Nephron progenitor cell (in vitro differentiated cells): ENCODE measurements around the gene RAD51B.
A peak's percentile ranks its signal among the peaks of the same experiment; 100 is the strongest.

Experiments used
- DNase-seq: peaks from one replicate; pipeline ENCODE4 v3.0.0; 2021
- H3K27ac Mint-ChIP-seq: 2 replicates; pipeline ENCODE4 v1.8.0; 2021; ENCODE audit warnings: mild to moderate bottlenecking, moderate library complexity, mixed read lengths
- H3K27me3 Mint-ChIP-seq: 2 replicates; pipeline ENCODE4 v1.8.0; 2021; ENCODE audit warnings: mild to moderate bottlenecking, low read depth, mixed read lengths; ENCODE audit not compliant: poor library complexity
- H3K36me3 Mint-ChIP-seq: 2 replicates; pipeline ENCODE4 v1.8.0; 2021; ENCODE audit warnings: low read depth, mixed read lengths
- H3K4me1 Mint-ChIP-seq: 2 replicates; pipeline ENCODE4 v1.8.0; 2021; ENCODE audit warnings: mixed read lengths
- H3K4me3 Mint-ChIP-seq: 2 replicates; pipeline ENCODE4 v1.8.0; 2021; ENCODE audit warnings: mild to moderate bottlenecking, moderate library complexity, mixed read lengths
- H3K9me3 Mint-ChIP-seq: 2 replicates; pipeline ENCODE4 v1.8.0; 2021; ENCODE audit warnings: mild to moderate bottlenecking, moderate library complexity, mixed read lengths
- CTCF ChIP-seq: fragments of 200-600 bp; sonication (generic); IDR thresholded peaks from 2 replicates; pipeline ENCODE4 v1.5.0; 2021; ENCODE audit warnings: antibody characterized with exemption

Gene RAD51B

GRCh38 chr14:68587931-68588330 is 768.4 kb downstream of the RAD51B start:
- H3K27ac Mint-ChIP-seq = peak overlapping the region; percentile 99
- no peak for DNase-seq
- H3K4me3 Mint-ChIP-seq = no peak overlapping the region
- no peaks in the 10 kb centered on the region for H3K36me3 Mint-ChIP-seq
- no peaks in the 10 kb centered on the region for H3K9me3 Mint-ChIP-seq
- TF ChIP-seq CTCF = no peak
- H3K27me3 Mint-ChIP-seq = no peaks in the 10 kb centered on the region
- peaks cover 90% of the 10 kb centered on the region for H3K4me1 Mint-ChIP-seq

GRCh38 chr14:68589447-68590200 is 770.0 kb downstream of the RAD51B start:
- Mint-ChIP-seq H3K36me3 (no peaks in the 10 kb centered on the region), H3K4me1 (peaks cover 96% of the 10 kb centered on the region), H3K27ac (peak overlapping the region; percentile 99), H3K27me3 (no peaks in the 10 kb centered on the region), H3K4me3 (peak overlapping the region; percentile 25), H3K9me3 (no peaks in the 10 kb centered on the region)
- TF ChIP-seq CTCF = no peak
- peak; percentile 57 for DNase-seq

GRCh38 chr14:68590201-68590522 is 770.6 kb downstream of the RAD51B start:
- peaks cover 96% of the 10 kb centered on the region for H3K4me1 Mint-ChIP-seq
- peak overlapping the region; percentile 99 for H3K27ac Mint-ChIP-seq
- no peak for TF ChIP-seq CTCF

GRCh38 chr14:68591786-68592185 is 772.2 kb downstream of the RAD51B start:
- peak overlapping the region; percentile 25 for H3K27ac Mint-ChIP-seq
- no peaks in the 10 kb centered on the region for H3K36me3 Mint-ChIP-seq
- TF ChIP-seq CTCF = no peak
- no peaks in the 10 kb centered on the region for H3K27me3 Mint-ChIP-seq
- H3K4me1 Mint-ChIP-seq = peaks cover 100% of the 10 kb centered on the region
- H3K9me3 Mint-ChIP-seq = no peaks in the 10 kb centered on the region
- no peak overlapping the region for H3K4me3 Mint-ChIP-seq
- DNase-seq = no peak

More at GRCh38 chr14:68590201-68590522, 770.6 kb downstream of the RAD51B start:
- no peaks in the 10 kb centered on the region for H3K9me3 Mint-ChIP-seq
- H3K4me3 Mint-ChIP-seq = peak overlapping the region; percentile 38
- H3K27me3 Mint-ChIP-seq = no peaks in the 10 kb centered on the region
- H3K36me3 Mint-ChIP-seq = no peaks in the 10 kb centered on the region
- DNase-seq = no peak

- peak overlapping the region; percentile 99 for H3K27ac Mint-ChIP-seq
- H3K9me3 Mint-ChIP-seq = peaks cover 4% of the 10 kb centered on the region
- no peak for DNase-seq
- H3K4me1 Mint-ChIP-seq = peaks cover 98% of the 10 kb centered on the region
- TF ChIP-seq CTCF = no peak
- H3K4me3 Mint-ChIP-seq = no peak overlapping the region
- H3K27me3 Mint-ChIP-seq = no peaks in the 10 kb centered on the region
- no peaks in the 10 kb centered on the region for H3K36me3 Mint-ChIP-seq
Measured at GRCh38 chr14:68592948-68593556, 773.5 kb downstream of the RAD51B start.
